NCI-H2029 treated with DMSO at 0.1 percent for 48 hours (cell line): ENCODE results near the gene ACTL7A.

ENCODE experiments used
- DNase-seq: peaks from one replicate; lab custom pipeline; 2025; lab: John Stamatoyannopoulos, UW

ACTL7A gene

DNA sequence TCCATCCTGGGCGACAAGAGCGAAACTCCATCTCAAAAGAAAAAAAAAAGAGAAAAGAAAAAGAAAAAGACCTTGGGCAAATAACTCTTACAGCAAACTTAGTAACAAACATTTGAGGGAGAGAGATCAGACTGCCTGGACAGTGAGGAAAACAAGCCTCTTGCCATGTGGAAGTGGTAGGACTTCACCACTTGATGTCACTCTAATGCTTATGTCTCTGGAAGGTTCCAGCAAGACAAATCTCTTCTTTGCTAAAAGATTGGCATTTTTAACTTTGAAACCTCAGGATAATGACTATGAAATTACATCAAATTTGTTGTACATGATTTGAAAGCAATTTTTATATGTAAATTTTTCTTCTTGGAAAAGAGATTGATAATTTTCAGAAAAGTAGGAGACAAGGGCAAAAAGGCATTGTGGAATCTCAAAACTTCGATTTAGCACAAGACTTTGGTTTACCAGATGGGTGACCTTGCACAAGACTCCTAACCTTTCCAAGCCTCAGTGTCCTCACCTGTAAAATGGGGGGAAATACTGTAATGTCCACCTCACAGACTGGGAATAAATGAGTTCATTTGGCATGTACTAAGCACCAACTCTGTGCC is 11.7 kb upstream of the ACTL7A start:
- DNase-seq, result no peak

DNA sequence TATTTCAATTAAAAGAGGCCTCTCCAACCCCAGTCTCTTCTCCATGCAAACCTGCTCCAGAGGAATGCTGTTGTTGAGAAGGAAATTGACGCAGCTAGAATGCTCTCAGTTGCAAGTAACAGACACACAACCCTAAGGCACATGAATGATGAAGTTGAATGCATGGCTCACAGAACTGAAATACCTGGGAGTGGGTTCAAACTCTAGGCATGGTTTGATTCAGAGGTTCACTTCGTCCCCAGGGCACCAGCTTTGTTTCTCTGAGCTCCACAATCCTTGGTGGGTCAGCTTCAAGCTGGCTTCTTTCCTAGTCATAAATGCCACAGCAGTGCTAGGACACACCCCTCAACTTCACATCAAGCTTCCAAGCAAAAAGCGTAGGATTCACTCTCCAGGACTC is 10.9 kb upstream of the ACTL7A start:
- DNase-seq, result no peak

DNA sequence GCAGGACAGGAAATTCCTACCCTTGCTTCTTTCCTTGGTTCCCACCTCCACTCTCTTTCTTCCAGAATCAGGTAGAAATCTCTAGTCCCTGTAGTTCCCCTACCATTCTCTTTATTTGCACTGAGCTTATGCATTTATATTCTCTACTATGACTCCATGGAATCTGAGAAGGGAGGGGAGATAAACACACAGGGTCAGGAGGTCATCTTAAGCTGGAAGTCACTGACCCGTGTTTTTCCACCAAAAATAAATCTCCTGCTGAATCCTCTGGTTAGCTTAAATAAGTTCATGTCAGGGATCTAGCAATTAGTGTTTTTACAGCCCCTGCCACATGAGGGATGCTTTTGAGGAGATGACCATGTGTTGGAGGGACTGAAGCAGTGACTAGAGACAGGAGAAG is 10.0 kb upstream of the ACTL7A start:
- no peak for DNase-seq

DNA sequence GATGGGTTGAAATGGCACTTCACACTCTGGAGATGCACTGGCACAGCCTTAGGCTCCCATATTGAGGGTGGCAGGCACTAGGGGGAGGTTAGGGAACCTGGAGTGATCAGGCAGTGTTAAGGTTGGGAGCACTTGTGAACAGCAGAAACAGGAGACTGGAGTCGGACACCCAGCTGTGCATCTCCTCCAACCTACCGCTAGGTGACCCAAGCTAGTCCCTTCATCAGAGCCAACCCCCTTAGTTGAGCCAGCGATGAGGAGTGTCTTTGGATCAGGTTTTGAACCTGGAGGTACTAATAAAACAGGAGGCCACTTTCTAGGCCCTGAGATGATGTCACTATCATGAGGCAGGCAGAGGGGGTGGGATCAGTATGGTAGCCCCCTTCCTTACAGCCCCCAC is 8.0 kb upstream of the ACTL7A start:
- no peak for DNase-seq

DNA sequence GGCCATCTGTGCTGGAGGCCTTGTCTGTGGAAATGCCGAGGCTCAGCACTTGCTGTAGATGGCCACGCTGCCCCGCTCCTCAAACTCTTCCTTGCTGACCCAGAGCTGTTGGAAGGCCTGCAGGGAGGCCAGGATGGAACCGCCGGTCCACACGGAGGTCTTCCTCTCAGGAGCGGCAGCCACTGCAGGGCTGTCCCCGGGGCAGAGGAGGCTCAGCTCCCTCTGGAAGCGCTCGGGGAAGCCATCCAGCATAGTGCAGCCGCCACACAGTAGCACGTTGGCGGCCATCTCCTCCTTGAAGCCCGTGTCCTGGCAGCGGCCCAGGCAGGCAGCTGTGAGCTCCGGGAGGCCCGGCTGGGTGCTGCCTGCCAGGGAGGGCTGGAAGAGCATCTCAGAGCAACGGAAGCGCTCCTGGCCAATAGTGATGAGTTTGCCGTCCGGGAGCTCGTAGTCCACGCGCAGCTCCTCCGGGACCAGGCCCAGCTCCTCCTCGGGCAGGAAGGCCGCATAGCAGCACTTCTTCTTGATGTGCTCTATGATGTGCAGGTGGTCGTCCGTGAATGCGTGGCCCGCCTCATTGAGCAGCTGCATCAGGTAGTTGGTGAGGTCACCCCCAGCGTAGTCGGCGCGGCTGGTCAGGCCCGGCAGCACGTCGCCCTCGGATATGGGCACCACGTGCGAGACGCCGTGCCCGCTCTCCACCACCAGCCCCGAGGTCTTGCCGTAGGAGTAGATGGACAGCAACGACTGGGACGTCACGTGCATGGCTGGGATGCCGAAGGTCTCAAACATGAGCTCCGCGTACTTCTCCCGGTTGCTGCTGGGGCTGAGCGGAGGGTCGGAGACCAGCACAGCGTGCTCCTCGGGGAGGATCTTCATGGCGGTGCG is 7.2 kb upstream of the ACTL7A start:
- peak; percentile 44 for DNase-seq

DNA sequence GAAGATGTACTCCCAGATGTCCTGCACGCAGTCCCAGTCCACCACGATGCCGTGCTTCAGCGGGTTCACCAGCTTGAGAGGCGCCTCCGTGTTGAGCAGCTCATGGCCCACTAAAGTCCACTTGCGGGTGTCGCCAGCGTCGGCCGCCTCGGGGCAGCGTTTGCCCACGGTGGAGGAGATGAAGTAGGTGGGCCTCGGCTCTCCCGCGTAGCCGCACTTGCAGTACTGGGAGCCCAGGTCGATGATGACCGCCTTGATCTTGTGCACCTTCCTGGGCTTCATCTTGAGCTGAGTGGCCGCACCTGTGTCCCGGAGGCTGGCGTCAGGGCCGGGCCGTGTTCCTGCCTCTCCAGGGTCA is 6.6 kb upstream of the ACTL7A start:
- no peak for DNase-seq

DNA sequence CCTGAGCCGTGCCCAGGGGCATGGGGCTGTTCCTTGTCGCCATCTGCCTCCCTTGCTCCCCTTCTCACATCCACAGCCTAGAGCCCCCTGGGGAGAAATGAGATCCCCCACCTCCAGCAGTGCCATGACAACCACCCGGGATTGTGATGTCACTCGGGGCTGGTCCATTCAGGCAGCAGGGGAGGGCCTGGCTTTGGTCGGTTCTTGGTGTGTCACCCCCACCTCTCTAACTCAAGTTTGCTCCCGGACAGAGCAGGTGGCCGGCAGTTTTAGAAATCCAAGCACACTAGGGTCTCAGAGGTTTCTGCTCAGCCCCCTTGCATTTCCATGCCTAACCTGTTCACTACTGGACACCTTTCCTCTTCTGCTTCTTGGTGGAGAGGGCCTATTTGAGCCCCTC is 6.2 kb upstream of the ACTL7A start, which contains the start of gene ACTL7B:
TSS of gene ACTL7B (minus strand) at position 99 of the 400 bp plus-strand sequence. CDS start at position 43, 56 bp downstream.
- DNase-seq, result no peak

DNA sequence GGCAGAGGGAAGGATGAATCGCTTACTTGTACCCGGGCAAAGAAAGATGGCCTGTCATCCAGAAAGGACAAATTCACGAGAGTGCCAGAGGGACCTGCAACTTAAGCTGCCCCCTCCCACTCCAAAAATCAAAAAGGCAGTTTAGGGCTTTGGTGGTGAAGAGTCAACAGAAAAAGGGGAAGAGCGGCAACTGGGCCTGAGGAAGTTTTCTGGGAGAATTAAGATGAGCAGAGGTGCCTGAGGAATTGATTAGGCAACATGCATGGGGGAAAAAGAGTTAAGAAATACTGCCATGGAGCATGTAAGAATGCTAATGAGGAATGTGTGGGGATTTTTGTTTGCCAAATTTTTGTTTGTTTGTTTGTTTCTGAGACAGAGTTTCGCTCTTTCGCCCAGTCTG is 4.5 kb upstream of the ACTL7A start:
- no peak for DNase-seq

DNA sequence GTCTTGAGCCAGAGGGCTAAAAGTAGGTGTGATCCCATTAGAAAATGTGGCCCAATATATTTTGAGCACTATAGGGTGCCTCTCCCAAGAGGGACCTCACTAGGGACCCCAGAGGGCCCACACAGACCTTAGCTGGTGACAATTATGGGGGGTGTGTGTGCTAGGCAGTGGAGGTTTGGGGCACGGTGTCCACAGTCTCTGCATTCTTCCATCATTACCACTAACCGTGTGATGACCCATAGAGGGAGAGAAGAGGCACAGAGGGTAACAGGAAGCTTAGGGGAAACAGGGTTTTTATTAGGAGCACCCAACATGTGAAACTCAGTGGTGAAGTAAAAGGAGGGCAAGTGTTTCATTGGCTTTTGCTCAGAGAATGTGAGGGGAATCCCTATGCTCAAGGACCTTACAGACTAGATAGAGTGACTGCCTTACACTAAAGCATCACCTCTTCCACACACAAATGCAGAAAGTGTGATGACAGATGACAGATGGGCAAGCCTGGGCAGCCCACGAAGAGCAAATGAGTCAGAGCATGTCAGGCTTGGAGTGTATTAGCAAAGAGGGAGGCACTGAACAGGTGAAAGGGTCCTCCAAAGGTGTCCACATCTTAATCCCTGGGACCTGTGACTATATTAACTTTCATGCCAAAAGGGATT is 2.5 kb upstream of the ACTL7A start:
- no peak for DNase-seq

DNA sequence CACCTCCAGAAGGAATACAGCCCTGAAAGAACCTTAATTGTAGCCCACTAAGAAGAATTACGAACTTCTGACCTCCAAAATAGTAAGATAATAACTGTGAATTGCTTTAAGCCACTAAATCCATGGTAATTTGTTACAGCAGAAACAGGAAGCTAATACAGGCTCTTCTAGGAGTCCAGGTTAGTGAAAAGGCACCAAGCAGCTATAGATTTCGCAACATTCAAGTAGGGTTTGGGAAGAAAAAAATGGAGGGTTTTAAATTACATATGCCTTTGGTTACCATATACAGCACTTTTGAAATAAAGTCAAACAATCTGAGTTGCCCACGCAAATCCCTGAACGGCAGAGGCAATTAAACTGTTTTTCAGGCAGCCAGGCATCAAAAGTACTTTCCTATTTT is 1.7 kb upstream of the ACTL7A start:
- no peak for DNase-seq

DNA sequence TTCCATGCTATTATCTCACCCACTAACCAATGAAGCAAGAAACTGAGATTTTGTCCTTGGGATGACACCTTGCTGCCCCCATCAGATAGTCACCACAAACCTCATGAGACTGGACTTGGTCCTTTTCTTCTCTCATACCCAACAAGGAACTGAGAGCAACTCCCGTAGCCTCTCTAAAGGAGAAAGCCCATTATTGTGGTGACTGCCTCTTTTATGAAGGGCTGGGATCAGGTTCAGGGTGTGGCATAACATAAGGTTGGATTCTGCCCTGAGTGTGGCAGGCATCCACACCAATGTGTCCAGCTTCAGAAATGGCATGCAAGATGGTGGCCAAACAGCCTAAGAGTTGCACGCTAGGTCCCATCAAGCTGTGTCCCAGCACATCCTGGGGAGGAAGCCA is 1.3 kb upstream of the ACTL7A start:
- no peak for DNase-seq

DNA sequence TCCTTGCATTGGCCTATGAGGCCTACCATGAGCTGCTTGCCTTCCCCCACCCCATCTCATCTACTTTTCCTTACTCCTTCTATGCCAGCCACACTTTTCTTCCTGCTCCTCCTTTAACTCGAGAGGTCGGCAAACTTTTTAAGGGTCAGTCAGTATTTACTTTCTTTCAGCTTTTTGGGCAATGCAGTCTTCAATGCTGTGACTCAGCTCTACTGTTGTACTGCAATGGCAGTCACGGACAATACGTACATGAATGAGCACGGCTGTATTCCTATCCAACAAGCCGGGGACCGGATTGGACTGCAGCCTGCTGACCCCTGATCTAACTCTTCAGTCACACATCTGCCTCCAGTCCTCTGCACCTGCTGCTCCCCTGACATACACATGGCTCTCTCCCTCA is 602 bp upstream of the ACTL7A start:
- no peak for DNase-seq

DNA sequence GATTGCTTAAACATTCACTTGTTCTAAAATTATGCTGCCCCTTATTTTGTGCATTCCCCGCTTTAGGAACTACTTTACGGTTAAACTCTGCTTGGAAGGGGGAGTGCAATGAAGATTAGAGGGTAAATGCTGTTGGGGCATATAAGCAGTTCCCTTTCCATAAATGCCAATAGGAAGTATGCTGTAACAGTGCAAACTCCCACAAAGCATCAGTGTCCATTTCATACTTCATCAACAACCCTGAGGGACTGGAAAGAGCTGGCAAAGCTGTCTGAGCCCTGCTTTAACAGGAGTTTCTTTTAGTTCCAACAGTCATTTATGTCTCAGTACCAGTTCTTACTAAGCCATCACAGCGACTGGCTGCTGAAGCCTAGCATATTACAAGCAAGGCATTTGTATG is 1.8 kb downstream of the ACTL7A start:
- no peak for DNase-seq

DNA sequence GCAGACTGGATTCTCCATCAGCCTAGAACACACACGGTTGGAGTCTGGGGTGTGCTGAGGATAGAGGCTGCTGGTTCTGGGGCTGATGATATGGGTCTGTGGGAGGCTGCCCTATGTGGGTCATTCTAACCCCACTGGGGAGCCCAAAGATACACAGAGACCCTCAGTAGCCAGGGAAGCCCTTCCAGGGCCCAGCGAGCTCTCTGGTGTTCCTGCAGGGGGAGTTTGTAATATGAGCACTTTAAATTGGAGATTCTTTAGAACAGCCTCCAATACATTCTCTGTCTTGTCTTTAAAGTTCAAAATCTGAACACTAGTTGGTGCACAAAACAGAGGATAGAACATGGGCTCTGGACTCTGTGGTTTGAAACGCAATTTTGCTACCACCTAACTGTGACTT is 2.4 kb downstream of the ACTL7A start:
- DNase-seq, result no peak

DNA sequence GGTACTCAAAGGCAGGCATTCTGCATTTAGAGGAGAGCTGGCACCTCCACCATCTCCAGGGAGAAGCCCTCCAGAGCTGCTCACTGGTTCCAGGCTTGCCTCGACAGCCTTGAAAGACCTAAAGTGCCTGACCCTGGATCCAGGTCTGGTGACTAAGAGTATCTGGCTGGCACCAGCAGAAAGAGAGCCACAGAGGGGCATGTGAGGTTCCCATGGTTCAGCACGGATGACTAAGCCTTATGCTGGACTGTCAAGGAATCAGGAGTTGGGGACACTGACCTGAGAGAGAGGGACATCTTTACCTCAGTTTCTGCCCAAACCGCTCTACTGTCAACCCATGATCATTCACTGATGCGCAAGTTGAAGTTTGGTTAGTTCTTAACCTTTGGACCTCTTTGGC is 3.0 kb downstream of the ACTL7A start:
- no peak for DNase-seq

DNA sequence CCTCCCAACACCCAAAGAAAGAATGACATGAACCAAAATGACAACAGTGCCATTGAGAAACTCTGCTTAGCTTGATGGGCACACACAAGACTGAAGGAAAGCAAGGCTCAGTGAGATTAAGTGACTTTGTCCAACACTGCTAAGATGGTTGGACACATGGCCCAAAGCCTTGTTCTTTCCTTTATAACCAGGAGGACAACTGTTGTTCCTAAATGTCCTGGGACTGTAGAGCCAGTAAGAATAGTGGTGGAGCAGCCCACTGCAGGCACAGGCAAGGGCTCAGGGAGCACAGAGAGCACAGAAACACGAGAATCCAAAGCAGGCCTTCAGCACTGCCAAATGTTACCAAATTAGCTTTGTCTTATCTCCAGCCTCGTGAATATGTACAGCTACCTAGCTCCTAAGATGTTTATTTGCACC is 3.9 kb downstream of the ACTL7A start:
- no peak for DNase-seq

DNA sequence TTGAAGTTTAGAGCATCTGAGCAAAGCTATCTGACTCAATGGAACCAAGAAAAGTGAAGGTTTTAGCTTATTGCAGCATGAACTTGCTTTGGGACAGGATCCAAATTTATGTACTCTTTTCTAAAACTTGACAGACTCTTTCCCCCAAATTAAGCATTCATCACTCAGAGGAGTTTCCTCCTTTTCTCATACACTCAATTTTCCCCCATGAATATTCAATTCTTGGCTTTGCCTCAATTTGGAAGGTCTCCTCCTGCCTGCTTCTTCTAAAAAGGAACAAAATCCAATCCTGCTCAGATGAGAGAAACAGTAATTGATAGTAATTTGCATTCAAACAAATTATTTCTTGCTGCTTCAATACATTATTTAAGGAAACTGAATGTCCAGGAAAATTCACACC is 5.0 kb downstream of the ACTL7A start:
- DNase-seq, result no peak

DNA sequence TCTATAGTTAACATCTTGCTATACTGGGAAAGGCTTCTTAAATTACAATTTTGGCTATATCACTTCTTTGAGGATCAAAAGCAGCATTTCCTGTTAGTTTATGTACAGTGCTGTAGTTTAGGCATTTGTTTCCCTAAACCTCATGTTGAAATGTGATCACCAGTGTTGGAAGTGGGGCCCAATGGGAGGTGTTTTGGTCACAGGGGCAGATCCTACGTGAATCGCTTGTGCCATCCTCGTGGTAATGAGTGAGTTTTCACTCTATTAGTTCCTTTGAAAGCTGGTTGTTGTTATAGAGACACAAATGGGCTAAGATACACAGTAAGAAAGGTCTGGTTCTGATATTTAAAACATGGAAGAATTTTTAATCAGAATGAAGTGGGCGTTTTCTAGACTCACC is 5.8 kb downstream of the ACTL7A start:
- DNase-seq, result no peak

DNA sequence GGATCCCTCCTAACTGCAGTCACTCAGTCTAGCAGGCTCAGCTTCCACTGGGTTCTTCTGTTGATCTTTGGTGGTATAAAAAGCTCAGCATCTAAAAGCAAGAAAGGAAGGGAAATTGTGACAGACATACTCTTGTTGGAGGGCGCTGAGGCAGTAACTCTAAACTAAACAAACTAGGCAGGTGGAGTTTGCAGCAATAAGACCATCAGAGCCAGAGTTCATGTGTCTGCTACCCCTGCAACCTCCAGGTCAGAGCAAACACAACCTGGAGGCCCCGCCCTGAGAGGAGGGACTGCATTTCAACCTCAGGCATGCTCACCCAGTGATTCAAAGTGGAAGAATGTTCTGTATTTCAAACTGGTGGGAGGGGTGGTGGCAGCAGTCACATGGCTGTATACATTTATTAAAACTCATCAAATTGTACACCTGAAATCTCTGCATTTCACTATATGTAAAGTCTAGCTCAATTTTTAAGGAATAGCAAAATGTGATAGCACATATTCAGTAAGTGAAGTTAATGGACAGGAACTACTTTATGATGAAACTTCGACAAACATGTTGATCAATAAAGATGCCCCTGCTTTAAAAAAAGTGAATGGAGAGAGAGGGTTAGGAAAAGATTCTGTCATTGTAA is 7.1 kb downstream of the ACTL7A start:
- DNase-seq, result no peak

DNA sequence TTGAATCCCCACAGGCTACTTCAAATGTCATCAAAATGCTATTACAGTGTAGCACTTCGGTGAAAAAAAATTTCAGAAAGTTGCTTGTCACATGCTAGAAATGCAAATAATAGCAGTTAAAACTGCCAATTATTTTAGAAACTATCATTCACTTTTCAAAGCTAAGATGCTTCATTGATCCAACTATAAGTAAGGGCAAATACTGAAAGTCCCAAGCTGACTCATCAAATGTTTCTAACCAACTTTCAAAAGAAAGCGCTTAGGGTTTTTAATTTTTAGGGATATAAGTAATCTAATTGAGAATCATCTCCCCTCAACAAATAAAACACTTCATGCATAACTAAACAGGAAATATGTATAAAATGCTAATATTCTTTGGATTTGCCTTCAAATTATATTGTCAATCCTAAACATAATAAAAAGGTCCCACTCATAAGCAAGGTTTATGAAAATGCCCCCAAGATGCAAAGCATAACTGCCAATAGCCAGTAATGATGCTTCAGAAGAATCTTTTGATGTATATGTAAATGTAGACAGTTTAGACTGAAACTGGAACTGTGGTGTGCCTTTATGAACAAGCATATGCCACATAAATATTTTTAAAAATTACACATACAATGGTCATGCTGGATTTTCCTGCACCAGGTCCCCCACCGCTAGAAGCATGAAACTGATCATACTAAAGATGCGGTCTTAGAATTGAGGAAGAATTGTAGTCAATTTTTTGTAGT is 12.2 kb downstream of the ACTL7A start:
- no peak for DNase-seq

DNA sequence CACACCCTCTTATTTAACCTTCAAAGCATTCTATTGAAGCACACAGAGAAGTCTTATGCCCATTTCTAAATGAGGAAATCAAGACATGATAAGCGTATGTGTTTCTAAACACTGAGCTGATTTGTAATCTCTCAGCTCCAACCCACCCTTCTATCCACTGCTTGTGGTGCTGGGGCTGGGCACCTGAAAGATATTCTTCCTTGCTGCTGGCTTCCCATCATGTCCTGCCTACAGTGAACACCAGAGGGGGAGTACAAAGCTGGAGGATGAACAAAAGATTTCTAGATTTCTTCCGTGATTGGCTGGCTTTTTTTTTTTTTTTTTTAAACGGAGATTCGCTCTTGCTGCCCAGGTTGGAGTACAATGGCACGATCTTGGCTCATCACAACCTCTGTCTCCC is 14.4 kb downstream of the ACTL7A start:
- no peak for DNase-seq

DNA sequence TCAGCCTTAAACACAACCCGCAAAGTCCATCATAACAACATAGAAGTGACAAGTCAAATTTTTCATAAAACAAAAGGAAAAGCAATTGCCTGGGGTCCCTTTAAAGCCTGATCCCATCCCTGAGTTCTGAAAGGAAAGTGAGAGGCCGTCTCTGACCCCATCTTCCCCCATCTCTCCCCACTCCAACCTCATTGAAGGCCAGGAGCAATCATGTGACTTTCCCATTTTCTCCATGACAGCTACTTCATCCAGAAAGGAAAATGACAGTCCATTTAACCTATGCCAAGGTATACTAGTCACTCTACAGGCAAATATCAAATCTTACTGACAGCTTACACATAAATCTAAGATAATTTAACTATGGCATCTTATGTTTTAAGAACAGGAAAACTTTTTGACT is 15.5 kb downstream of the ACTL7A start:
- no peak for DNase-seq
